WTC11 (cell line): ENCODE data around the gene ANKRD29. TPM values are rescaled to one million over a fixed set of nuclear protein-coding genes. Genes with fewer than 3 reads are reported as not detected.

Source experiments
- ATAC-seq: fragments of 200-7000 bp; cut with Tn5 transposase; 2 replicates; pipeline ENCODE4 v1.10.0; 2021; ENCODE audit warnings: mild to moderate bottlenecking, moderate library complexity
- CTCF ChIA-PET: fragments of 300-600 bp; sonication (Branson Sonifier 250); formaldehyde crosslinking; loops from one replicate; lab custom pipeline; 2021; ENCODE audit warnings: antibody characterized with exemption; lab: Charles Lee
- POLR2A ChIA-PET: fragments of 350-600 bp; sonication (Branson Sonifier 250); formaldehyde crosslinking; loops from one replicate; lab custom pipeline; 2021; ENCODE audit warnings: antibody characterized with exemption; lab: Charles Lee
- DNase-seq: peaks from one replicate; pipeline ENCODE4 v3.0.0; 2021; ENCODE audit warnings: low spot score
- H3K27ac Mint-ChIP-seq: 2 replicates; pipeline ENCODE4 v1.8.0; 2021; ENCODE audit warnings: mixed read lengths
- H3K27me3 Mint-ChIP-seq: 2 replicates; pipeline ENCODE4 v1.8.0; 2021; ENCODE audit warnings: low read depth, mild to moderate bottlenecking, moderate library complexity, mixed read lengths
- H3K36me3 Mint-ChIP-seq: 2 replicates; pipeline ENCODE4 v1.8.0; 2021; ENCODE audit warnings: mixed read lengths
- H3K4me1 Mint-ChIP-seq: 2 replicates; pipeline ENCODE4 v1.8.0; 2022; ENCODE audit warnings: mixed read lengths
- H3K4me3 Mint-ChIP-seq: 2 replicates; pipeline ENCODE4 v1.8.0; 2021; ENCODE audit warnings: mild to moderate bottlenecking, moderate library complexity, mixed read lengths
- H3K9me3 Mint-ChIP-seq: 2 replicates; pipeline ENCODE4 v1.8.0; 2021; ENCODE audit warnings: mixed read lengths
- ATF3 ChIP-seq: sonication (generic); formaldehyde crosslinking; conservative IDR thresholded peaks from 2 replicates; pipeline ENCODE4 v1.8.1; 2022; ENCODE audit warnings: mild to moderate bottlenecking, missing genetic modification reagents
- ATF6 ChIP-seq: sonication (generic); formaldehyde crosslinking; IDR thresholded peaks from 2 replicates; pipeline ENCODE4 v1.8.1; 2023; ENCODE audit warnings: mild to moderate bottlenecking, missing genetic modification reagents
- CREB1 ChIP-seq: sonication (generic); formaldehyde crosslinking; IDR thresholded peaks from 2 replicates; pipeline ENCODE4 v1.8.0; 2023; ENCODE audit warnings: mild to moderate bottlenecking, missing genetic modification reagents
- E2F1 ChIP-seq: sonication (generic); formaldehyde crosslinking; IDR thresholded peaks from 2 replicates; pipeline ENCODE4 v1.8.0; 2022; ENCODE audit warnings: mild to moderate bottlenecking, missing genetic modification reagents
- E2F4 ChIP-seq: sonication (generic); formaldehyde crosslinking; IDR thresholded peaks from 2 replicates; pipeline ENCODE4 v1.8.1; 2022; ENCODE audit warnings: low read depth, mild to moderate bottlenecking, moderate library complexity, missing genetic modification reagents, borderline replicate concordance
- GABPB1 ChIP-seq: sonication (generic); formaldehyde crosslinking; IDR thresholded peaks from 2 replicates; pipeline ENCODE4 v1.8.1; 2023; ENCODE audit warnings: mild to moderate bottlenecking, missing genetic modification reagents
- GRHL2 ChIP-seq: fragments of 250-450 bp; sonication (Bioruptor Pico); IDR thresholded peaks from 2 replicates; pipeline ENCODE4 v1.8.0; 2022; ENCODE audit warnings: mild to moderate bottlenecking, moderate library complexity; ENCODE audit not compliant: insufficient replicate concordance, severe bottlenecking
- GTF2I ChIP-seq: fragments of 250-450 bp; sonication (Bioruptor Pico); conservative IDR thresholded peaks from 2 replicates; pipeline ENCODE4 v1.4.0; 2021; ENCODE audit warnings: mild to moderate bottlenecking
- IRF1 ChIP-seq: sonication (generic); formaldehyde crosslinking; IDR thresholded peaks from 2 replicates; pipeline ENCODE4 v1.8.0; 2023; ENCODE audit warnings: missing genetic modification reagents
- JAZF1 ChIP-seq: fragments of 250-450 bp; sonication (Bioruptor Pico); IDR thresholded peaks from 2 replicates; pipeline ENCODE4 v1.9.0; 2021; ENCODE audit warnings: moderate library complexity, mild to moderate bottlenecking, inconsistent platforms
- KAT7 ChIP-seq: sonication (generic); formaldehyde crosslinking; IDR thresholded peaks from 2 replicates; pipeline ENCODE4 v1.8.1; 2023; ENCODE audit warnings: missing genetic modification reagents, mild to moderate bottlenecking, borderline replicate concordance
- MLX ChIP-seq: sonication (generic); formaldehyde crosslinking; IDR thresholded peaks from 2 replicates; pipeline ENCODE4 v1.8.1; 2023; ENCODE audit warnings: mild to moderate bottlenecking, missing genetic modification reagents, moderate library complexity
- PRRX2 ChIP-seq: fragments of 250-450 bp; sonication (Bioruptor Pico); IDR thresholded peaks from 2 replicates; pipeline ENCODE4 v1.8.0; 2021; ENCODE audit warnings: mild to moderate bottlenecking
- SMAD4 ChIP-seq: sonication (generic); formaldehyde crosslinking; IDR thresholded peaks from 2 replicates; pipeline ENCODE4 v1.8.0; 2022; ENCODE audit warnings: mild to moderate bottlenecking, missing genetic modification reagents
- SP1 ChIP-seq: sonication (generic); formaldehyde crosslinking; conservative IDR thresholded peaks from 2 replicates; pipeline ENCODE4 v1.8.1; 2022; ENCODE audit warnings: missing genetic modification reagents
- TEAD4 ChIP-seq: sonication (generic); formaldehyde crosslinking; IDR thresholded peaks from 2 replicates; pipeline ENCODE4 v1.8.0; 2022; ENCODE audit warnings: mild to moderate bottlenecking, missing genetic modification reagents
- ZNF121 ChIP-seq: sonication (generic); formaldehyde crosslinking; IDR thresholded peaks from 2 replicates; pipeline ENCODE4 v1.8.0; 2023; ENCODE audit warnings: missing genetic modification reagents
- ZNF138 ChIP-seq: sonication (generic); formaldehyde crosslinking; conservative IDR thresholded peaks from 2 replicates; pipeline ENCODE4 v1.8.1; 2022; ENCODE audit warnings: mild to moderate bottlenecking, moderate library complexity, missing genetic modification reagents
- ZNF219 ChIP-seq: sonication (generic); formaldehyde crosslinking; IDR thresholded peaks from 2 replicates; pipeline ENCODE4 v1.8.0; 2023; ENCODE audit warnings: missing genetic modification reagents, mild to moderate bottlenecking, borderline replicate concordance
- ZNF423 ChIP-seq: fragments of 250-450 bp; sonication (Bioruptor Pico); IDR thresholded peaks from 2 replicates; pipeline ENCODE4 v2.1.2; 2022; ENCODE audit warnings: mild to moderate bottlenecking, moderate library complexity
- total RNA-seq: library from RNA; stranded (reverse); gene quantifications from 3 replicates; pipeline ENCODE4 v1.2.3, GENCODE V29; 2021

The ANKRD29 gene
- total RNA-seq, 1 experiment from 2014 or later = 4.9 TPM

- H3K27ac Mint-ChIP-seq = no peak within 1 kb of the TSS
- peaks cover 61% of the 10 kb centered on the region for H3K27me3 Mint-ChIP-seq
- H3K4me3 Mint-ChIP-seq = peak within 1 kb of the TSS; percentile 70
- CTCF ChIA-PET = interaction anchor here (1.5 kb wide), 1 partner anchor 67 kb away, joined by 3 read pairs; no protein-coding TSS in a partner anchor
- H3K4me1 Mint-ChIP-seq = peaks cover 8% of the 10 kb centered on the region
- DNase-seq (no peak), ATAC-seq (peak; percentile 53)
- TF ChIP-seq E2F4 (CRISPR knock-in tag) (no peak; the same call in 1 of the 2 replicates), CREB1 (CRISPR knock-in tag) (no peak), SP1 (CRISPR knock-in tag) (0 out of 2 replicates have a peak, but pooled peaks have one; percentile 10), ATF6 (CRISPR knock-in tag) (no peak)
- H3K9me3 Mint-ChIP-seq = peaks cover 6% of the 10 kb centered on the region; the same call in 1 of the 2 replicates
- POLR2A ChIA-PET = no interaction called here
- H3K36me3 Mint-ChIP-seq = no peaks in the 10 kb centered on the region
Measured at GRCh38 chr18:23689031-23689615, 26.4 kb upstream of the ANKRD29 start, which contains the start of gene LAMA3. LAMA3 (plus strand) TSS chr18:23689453; CDS start chr18:23689684, 231 bp downstream.

- ATAC-seq (no peak), DNase-seq (no peak)
- POLR2A ChIA-PET = no interaction called here
- no peak for TF ChIP-seq GRHL2 (CRISPR knock-in tag)
- no peak for TF ChIP-seq E2F1 (CRISPR knock-in tag)
- TF ChIP-seq SMAD4 (CRISPR knock-in tag) = no peak
- TF ChIP-seq GABPB1 = no peak
- Mint-ChIP-seq H3K27ac (no peak overlapping the region), H3K27me3 (peaks cover 66% of the 10 kb centered on the region), H3K9me3 (peaks cover 6% of the 10 kb centered on the region; the same call in 1 of the 2 replicates), H3K4me3 (peak overlapping the region; percentile 63), H3K4me1 (peaks cover 8% of the 10 kb centered on the region), H3K36me3 (no peaks in the 10 kb centered on the region)
- CTCF ChIA-PET = interaction anchor here (1.5 kb wide), 1 partner anchor 66 kb away, joined by 3 read pairs; no protein-coding TSS in a partner anchor
Measured at GRCh38 chr18:23688528-23688927, 25.8 kb upstream of the ANKRD29 start.

GRCh38 chr18:23684515-23685197, 21.9 kb upstream of the ANKRD29 start:
- Mint-ChIP-seq H3K9me3 (peaks cover 13% of the 10 kb centered on the region), H3K36me3 (no peaks in the 10 kb centered on the region), H3K27ac (no peak overlapping the region), H3K27me3 (peaks cover 48% of the 10 kb centered on the region), H3K4me3 (no peak overlapping the region), H3K4me1 (peaks cover 11% of the 10 kb centered on the region)
- no peak for TF ChIP-seq PRRX2 (CRISPR knock-in tag)
- DNase-seq (no peak), ATAC-seq (no peak)
- ChIA-PET CTCF (interaction anchor here (1.5 kb wide), 1 partner anchor 43 kb away, joined by 3 read pairs; no protein-coding TSS in a partner anchor), POLR2A (no interaction called here)

- H3K27me3 Mint-ChIP-seq = peaks cover 43% of the 10 kb centered on the region
- H3K36me3 Mint-ChIP-seq = no peaks in the 10 kb centered on the region
- ChIA-PET POLR2A (no interaction called here), CTCF (no interaction called here)
- peaks cover 7% of the 10 kb centered on the region for H3K4me1 Mint-ChIP-seq
- H3K9me3 Mint-ChIP-seq = peaks cover 21% of the 10 kb centered on the region
- H3K4me3 Mint-ChIP-seq = no peak overlapping the region
- no peak overlapping the region for H3K27ac Mint-ChIP-seq
- no peak for DNase-seq
- no peak for ATAC-seq
- TF ChIP-seq JAZF1 (CRISPR knock-in tag) (no peak), ATF6 (CRISPR knock-in tag) (no peak), GTF2I (CRISPR knock-in tag) (no peak), KAT7 (CRISPR knock-in tag) (no peak), ZNF121 (CRISPR knock-in tag) (no peak), MLX (no peak), ATF3 (CRISPR knock-in tag) (no peak), ZNF423 (CRISPR knock-in tag) (no peak), ZNF138 (no peak), ZNF219 (CRISPR knock-in tag) (no peak), TEAD4 (CRISPR knock-in tag) (no peak), IRF1 (no peak)
Measured at GRCh38 chr18:23683671-23684070, 21.0 kb upstream of the ANKRD29 start.
